ENCODE measurements around the gene MEN1. TPM values are rescaled to one million over a fixed set of nuclear protein-coding genes. Genes with fewer than 3 reads are reported as not detected.
A peak's percentile ranks its signal among the peaks of the same experiment; 100 is the strongest.

The MEN1 gene
- total RNA-seq, 2 donors from 2014 or later, result 21.1 to 45.5 TPM

GRCh38 chr11:64762277-64762673 lies 48.1 kb downstream of the MEN1 start:
- Histone ChIP-seq H3K27ac (no peak overlapping the region), H3K4me3 (no peak overlapping the region), H3K36me3 (peaks cover 25% of the 10 kb centered on the region), H3K9me3 (no peaks in the 10 kb centered on the region), H3K4me1 (peaks cover 7% of the 10 kb centered on the region), H3K9ac (ENCODE audit: low read depth in 2 of 2, low read length in 2 of 2) (no peak overlapping the region), H3K27me3 (no peaks in the 10 kb centered on the region)
- no peak for TF ChIP-seq CTCF (IDR thresholded peaks at IDR 0.05)
- intact Hi-C loops (cut with DNase I), result no loop called here
- no peak for DNase-seq

GRCh38 chr11:64760759-64761420 lies 49.5 kb downstream of the MEN1 start:
- DNase-seq, result no peak
- H3K4me1 ChIP-seq, result peaks cover 7% of the 10 kb centered on the region
- H3K9ac ChIP-seq (ENCODE audit: low read depth in 2 of 2, low read length in 2 of 2), result no peak overlapping the region
- TF ChIP-seq CTCF (IDR thresholded peaks at IDR 0.05), result no peak
- no peaks in the 10 kb centered on the region for H3K27me3 ChIP-seq
- H3K27ac ChIP-seq, result no peak overlapping the region
- H3K9me3 ChIP-seq, result no peaks in the 10 kb centered on the region
- peaks cover 14% of the 10 kb centered on the region for H3K36me3 ChIP-seq
- intact Hi-C loops (cut with DNase I), result no loop called here
- H3K4me3 ChIP-seq, result no peak overlapping the region

GRCh38 chr11:64759722-64760719 lies 50.3 kb downstream of the MEN1 start, which contains the start of gene PYGM:
PYGM (minus strand) TSS chr11:64759974; CDS start chr11:64759898, 76 bp downstream.
- intact Hi-C loops (cut with DNase I), result no loop called here
- Histone ChIP-seq H3K4me3 (no peak within 1 kb of the TSS), H3K4me1 (peaks cover 7% of the 10 kb centered on the region), H3K27me3 (no peaks in the 10 kb centered on the region), H3K27ac (no peak within 1 kb of the TSS), H3K9ac (ENCODE audit: low read depth in 2 of 2, low read length in 2 of 2) (peak within 1 kb of the TSS in 1 of 2 donors; percentile 14), H3K9me3 (no peaks in the 10 kb centered on the region), H3K36me3 (peaks cover 5% of the 10 kb centered on the region)
- TF ChIP-seq CTCF (IDR thresholded peaks at IDR 0.05), result no peak
- peak; percentile 45 for DNase-seq

GRCh38 chr11:64759131-64759721 lies 51.1 kb downstream of the MEN1 start:
- no peak for TF ChIP-seq CTCF (IDR thresholded peaks at IDR 0.05)
- Histone ChIP-seq H3K36me3 (peaks cover 4% of the 10 kb centered on the region), H3K9me3 (no peaks in the 10 kb centered on the region), H3K27ac (no peak overlapping the region), H3K27me3 (no peaks in the 10 kb centered on the region), H3K4me3 (no peak overlapping the region), H3K9ac (ENCODE audit: low read depth in 2 of 2, low read length in 2 of 2) (no peak overlapping the region), H3K4me1 (peaks cover 7% of the 10 kb centered on the region)
- no peak for DNase-seq
- intact Hi-C loops (cut with DNase I), result no loop called here

- intact Hi-C loops (cut with DNase I), result no loop called here
- H3K4me1 ChIP-seq, result peaks cover 5% of the 10 kb centered on the region
- H3K4me3 ChIP-seq, result no peak overlapping the region
- H3K27ac ChIP-seq, result no peak overlapping the region
- H3K9me3 ChIP-seq, result no peaks in the 10 kb centered on the region
- DNase-seq, result no peak
- peaks cover under 1% of the 10 kb centered on the region for H3K36me3 ChIP-seq
- H3K27me3 ChIP-seq, result no peaks in the 10 kb centered on the region
- no peak overlapping the region for H3K9ac ChIP-seq (ENCODE audit: low read depth in 2 of 2, low read length in 2 of 2)
- TF ChIP-seq CTCF (IDR thresholded peaks at IDR 0.05), result no peak
These were observed 51.8 kb downstream of the MEN1 start for GRCh38 chr11:64758330-64759079.

All from colonic mucosa (tissue), 4 donors.